ENCODE data around the gene SGCD.

GRCh38 chr5:156444753-156445291 is 117.9 kb downstream of the SGCD start:
- no peak for TF ChIP-seq CTCF (IDR thresholded peaks at IDR 0.05)
- TF ChIP-seq POLR2AphosphoS5 (IDR thresholded peaks at IDR 0.05): no peak
